IMR-90 (cell line): ENCODE data around the gene SLC30A2. TPM values are rescaled to one million over a fixed set of nuclear protein-coding genes. Genes with fewer than 3 reads are reported as not detected.
A peak's percentile ranks its signal among the peaks of the same experiment; 100 is the strongest.

Source experiments
- ATAC-seq: fragments of 200-7000 bp; cut with Tn5 transposase; 2 replicates; pipeline ENCODE4 v1.9.1; 2020; ENCODE audit warnings: low read depth, mild to moderate bottlenecking, moderate library complexity
- BruUV-seq: library from RNA; stranded (reverse); fragments of 400-500 nt; replicated peaks from 2 replicates; lab custom pipeline; 2021; lab: Mats Ljungman, UMichigan
- CTCF ChIA-PET: fragments of 300-600 bp; formaldehyde crosslinking; extraction: SDS; loops from one replicate; lab custom pipeline; 2021; ENCODE audit warnings: antibody characterized with exemption; lab: Yijun Ruan, JAX
- POLR2A ChIA-PET: fragments of 300-600 bp; sonication (Branson Sonifier 250); formaldehyde crosslinking; loops from one replicate; lab custom pipeline; 2022; ENCODE audit warnings: antibody characterized with exemption; ENCODE audit not compliant: unreplicated experiment; lab: Charles Lee
- DNase-seq: peaks from one replicate; pipeline ENCODE4 v3.0.0; 2013
- H2AFZ ChIP-seq: replicated peaks from 2 replicates; pipeline ENCODE3; 2013; ENCODE audit warnings: low read length, mild to moderate bottlenecking; ENCODE audit not compliant: poor library complexity
- H2AK5ac ChIP-seq: 2 replicates; pipeline ENCODE4 v1.6.1; 2013; ENCODE audit warnings: low read depth, low read length, inconsistent platforms
- H2AK9ac ChIP-seq: replicated peaks from 2 replicates; pipeline ENCODE3; 2013; ENCODE audit warnings: mild to moderate bottlenecking, low read depth, low read length, moderate library complexity; ENCODE audit not compliant: poor library complexity
- H2BK120ac ChIP-seq: 2 replicates; pipeline ENCODE4 v1.6.1; 2013; ENCODE audit warnings: low read depth, low read length, inconsistent platforms
- H2BK15ac ChIP-seq: 3 replicates; pipeline ENCODE4 v1.6.1; 2013; ENCODE audit warnings: low read depth, low read length, inconsistent platforms
- H2BK20ac ChIP-seq: 2 replicates; pipeline ENCODE4 v1.6.1; 2013; ENCODE audit warnings: low read depth, mild to moderate bottlenecking, inconsistent platforms, low read length, moderate library complexity
- H2BK5ac ChIP-seq: 2 replicates; pipeline ENCODE4 v1.6.1; 2013; ENCODE audit warnings: mild to moderate bottlenecking, low read depth, low read length, inconsistent platforms; ENCODE audit not compliant: poor library complexity, severe bottlenecking
- H3K14ac ChIP-seq: replicated peaks from 2 replicates; pipeline ENCODE4 v1.6.1; 2013; ENCODE audit warnings: low read depth, low read length, inconsistent platforms
- H3K18ac ChIP-seq: 2 replicates; pipeline ENCODE4 v1.6.1; 2013; ENCODE audit warnings: low read depth, low read length, control low read depth
- H3K23ac ChIP-seq: 2 replicates; pipeline ENCODE4 v1.6.1; 2013; ENCODE audit warnings: low read depth, low read length, inconsistent platforms
- H3K27ac ChIP-seq: 2 replicates; pipeline ENCODE4 v1.5.1; 2013; ENCODE audit warnings: mild to moderate bottlenecking, control low read depth, low read length; ENCODE audit not compliant: insufficient read depth
- H3K27me3 ChIP-seq: 2 replicates; pipeline ENCODE4 v1.6.1; 2013; ENCODE audit warnings: low read length; ENCODE audit not compliant: control insufficient read depth, insufficient read depth
- H3K36me3 ChIP-seq: 2 replicates; pipeline ENCODE4 v1.6.1; 2013; ENCODE audit warnings: low read length, mixed read lengths; ENCODE audit not compliant: control insufficient read depth, insufficient read depth
- H3K4ac ChIP-seq: 2 replicates; pipeline ENCODE4 v1.6.1; 2013; ENCODE audit warnings: low read depth, low read length, inconsistent platforms
- H3K4me1 ChIP-seq: 2 replicates; pipeline ENCODE4 v1.6.1; 2013; ENCODE audit warnings: low read length, mixed read lengths; ENCODE audit not compliant: control insufficient read depth, insufficient read depth
- H3K4me2 ChIP-seq: 2 replicates; pipeline ENCODE4 v1.6.1; 2013; ENCODE audit warnings: low read depth, mild to moderate bottlenecking, control low read depth, low read length, moderate library complexity
- H3K4me3 ChIP-seq: 2 replicates; pipeline ENCODE4 v1.5.1; 2013; ENCODE audit warnings: low read depth, mild to moderate bottlenecking, control low read depth, low read length, moderate library complexity; ENCODE audit not compliant: insufficient read depth
- H3K56ac ChIP-seq: 2 replicates; pipeline ENCODE4 v1.6.1; 2013; ENCODE audit warnings: low read length, inconsistent platforms; ENCODE audit not compliant: insufficient read depth; ENCODE audit errors: extremely low read depth
- H3K79me1 ChIP-seq, 2 experiments: 2 replicates each; pipeline ENCODE4 v1.6.1; 2013; ENCODE audit warnings: low read length in 2 of 2, inconsistent platforms in 1 of 2, low read depth in 1 of 2
- H3K9ac ChIP-seq: 2 replicates; pipeline ENCODE4 v1.6.1; 2013; ENCODE audit warnings: low read depth, low read length, control low read depth
- H3K9me1 ChIP-seq: 2 replicates; pipeline ENCODE4 v1.6.1; 2013; ENCODE audit warnings: low read length, inconsistent platforms; ENCODE audit not compliant: insufficient read depth
- H3K9me3 ChIP-seq: 2 replicates; pipeline ENCODE4 v1.6.1; 2013; ENCODE audit warnings: low read length; ENCODE audit not compliant: control insufficient read depth, insufficient read depth
- H4K20me1 ChIP-seq: 2 replicates; pipeline ENCODE4 v1.6.1; 2013; ENCODE audit warnings: low read length, inconsistent platforms; ENCODE audit not compliant: insufficient read depth
- H4K5ac ChIP-seq: 2 replicates; pipeline ENCODE4 v1.6.1; 2013; ENCODE audit warnings: mild to moderate bottlenecking, low read depth, low read length, control low read depth
- H4K8ac ChIP-seq, 2 experiments: 2 replicates each; pipeline ENCODE4 v1.6.1; 2013; ENCODE audit warnings: low read depth in 2 of 2, low read length in 2 of 2, control low read depth in 1 of 2, inconsistent platforms in 1 of 2
- H4K91ac ChIP-seq: 2 replicates; pipeline ENCODE4 v1.6.1; 2013; ENCODE audit warnings: low read depth, low read length, inconsistent platforms; ENCODE audit not compliant: insufficient read depth
- CEBPB ChIP-seq: IDR thresholded peaks from 2 replicates; pipeline ENCODE4 v1.6.1; 2012; ENCODE audit warnings: low read depth, low read length, improper control_type of control experiment
- FOS ChIP-seq: fragments of 150-350 bp; IDR thresholded peaks from 2 replicates; pipeline ENCODE4 v1.6.1; 2016; ENCODE audit warnings: low read depth, low read length
- NFE2L2 ChIP-seq: fragments of 150-350 bp; IDR thresholded peaks from 2 replicates; pipeline ENCODE4 v1.6.1; 2016; ENCODE audit warnings: low read depth, mild to moderate bottlenecking, low read length
- SMC3 ChIP-seq: fragments of 150-350 bp; IDR thresholded peaks from 2 replicates; pipeline ENCODE4 v1.6.1; 2016; ENCODE audit warnings: low read depth, mild to moderate bottlenecking, antibody characterized with exemption, low read length, moderate library complexity
- WGBS, 2 experiments: methylation state at CpG; one replicate each; pipeline versions ENCODE4 v1.1.5 to v1.1.7; 2013; ENCODE audit warnings: missing lambda C conversion rate in 2 of 2; ENCODE audit not compliant: insufficient read length in 1 of 2; ENCODE audit errors: extremely low coverage in 2 of 2; 5-methylcytosine and 5-hydroxymethylcytosine counted together
- dilution Hi-C: fragments of 300-500 bp; cut with HindIII; formaldehyde crosslinking; loops from one replicate; pipeline ENCODE4 v1.14.3; 2018; ENCODE audit warnings: low sequenced_read_pairs; ENCODE audit not compliant: unreplicated experiment
- in situ Hi-C: fragments of 300-500 bp; cut with MboI; formaldehyde crosslinking; loops from 3 replicates; pipeline ENCODE4 v1.14.3; 2019; ENCODE audit warnings: low sequenced_read_pairs, inconsistent platforms, mixed read lengths
- intact Hi-C: fragments of 100-400 bp; cut with micrococcal nuclease; formaldehyde crosslinking; loops from 2 replicates; pipeline ENCODE4 v1.10.0; 2022
- polyA plus RNA-seq, 3 experiments: library from polyadenylated mRNA; depleted of rRNA; stranded (reverse); fragments of >200 nt; gene quantifications; 2 replicates each; pipeline ENCODE4 v1.2.3, GENCODE V29; 2012; ENCODE audit warnings: low replicate concordance in 1 of 3
- total RNA-seq: library from RNA; depleted of rRNA; stranded (reverse); fragments of >200 nt; gene quantifications from 2 replicates; pipeline ENCODE4 v1.2.3, GENCODE V29; 2012

The SLC30A2 gene
- total and polyA plus RNA-seq, 2 of the 4 experiments (the other 2 are of a cell fraction), result not detected

DNA sequence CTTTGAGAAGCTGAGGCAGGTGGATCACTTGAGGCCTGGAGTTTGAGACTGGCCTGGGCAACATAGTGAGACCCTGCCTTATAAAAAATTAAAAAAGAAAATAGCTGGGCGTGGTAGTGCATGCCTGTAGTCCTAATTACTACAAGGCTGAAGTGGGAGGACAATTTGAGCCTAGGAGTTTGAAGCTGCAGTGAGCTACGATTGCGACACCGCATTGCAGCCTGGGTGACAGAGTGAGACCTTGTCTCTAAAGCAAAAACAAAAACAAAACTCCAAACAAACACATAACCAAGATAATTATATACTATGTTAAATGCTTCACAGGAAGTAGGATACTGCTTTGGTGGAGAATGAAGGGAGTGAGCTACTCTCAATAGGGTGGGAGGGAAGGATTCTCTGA lies 42.7 kb downstream of the SLC30A2 start:
- Histone ChIP-seq H3K4me3 (no peak overlapping the region), H4K8ac (no peak overlapping the region), H3K23ac (no peak overlapping the region), H4K20me1 (no peaks in the 10 kb centered on the region), H3K27ac (no peak overlapping the region), H2BK15ac (no peak overlapping the region), H2AK5ac (no peak overlapping the region), H3K4me1 (no peaks in the 10 kb centered on the region), H3K4ac (no peak overlapping the region), H3K18ac (no peak overlapping the region), H3K27me3 (peaks cover 15% of the 10 kb centered on the region), H4K5ac (no peak overlapping the region), H2AK9ac (no peak overlapping the region), H3K9ac (no peak overlapping the region), H2BK120ac (no peak overlapping the region), H3K79me1 (no peaks in the 10 kb centered on the region), H3K14ac (no peak overlapping the region), H4K91ac (no peak overlapping the region), H3K9me1 (0 out of 2 replicates have a peak, but pooled peaks cover 5% of the 10 kb centered on the region), H3K9me3 (no peaks in the 10 kb centered on the region), H2BK5ac (no peak overlapping the region), H2AFZ (no peak overlapping the region), H3K56ac (no peak overlapping the region), H3K36me3 (no peaks in the 10 kb centered on the region), H3K4me2 (no peak overlapping the region), H2BK20ac (no peak overlapping the region)
- intact Hi-C loops (no loop called here), dilution Hi-C loops (no loop called here), in situ Hi-C loops (no loop called here)
- ChIA-PET POLR2A (no interaction called here), CTCF (no interaction called here)
- WGBS, 2 experiments, result no CpG with 5 or more reads among the region's 4 CpGs
- ATAC-seq, result no peak
- TF ChIP-seq SMC3, result no peak
- no peak for TF ChIP-seq NFE2L2
- TF ChIP-seq CEBPB, result peak; percentile 76
- no peak for TF ChIP-seq FOS
- BruUV-seq, result no TSS peak
- no peak for DNase-seq
